Activated CD8-positive, alpha-beta memory T cell treated with anti-CD3 and anti-CD28 coated beads, Interleukin-2, amount 10 ng/mL, durations not matched to agents 7 days and 5 days (primary cell): ENCODE measurements around the gene HOXD13. TPM values are rescaled to one million over a fixed set of nuclear protein-coding genes. Genes with fewer than 3 reads are reported as not detected.

Source experiments
- ATAC-seq: fragments of 150-1000 bp; cut with Tn5 transposase; one replicate; pipeline ENCODE4 v1.10.0; 2021; ENCODE audit warnings: moderate library complexity
- CTCF ChIA-PET: fragments of 350-600 bp; sonication (Branson Sonifier 250); formaldehyde crosslinking; loops from one replicate; lab custom pipeline; 2021; ENCODE audit warnings: antibody characterized with exemption; lab: Charles Lee
- DNase-seq: peaks from one replicate; pipeline ENCODE4 v3.0.0-alpha.2; 2020
- H3K27ac Mint-ChIP-seq: one replicate; pipeline ENCODE4 v1.8.0; 2021; ENCODE audit warnings: mild to moderate bottlenecking, mixed read lengths
- H3K27me3 Mint-ChIP-seq: one replicate; pipeline ENCODE4 v1.8.0; 2021; ENCODE audit warnings: mixed read lengths
- H3K36me3 Mint-ChIP-seq: one replicate; pipeline ENCODE4 v1.8.0; 2021; ENCODE audit warnings: mild to moderate bottlenecking, mixed read lengths
- H3K4me1 Mint-ChIP-seq: one replicate; pipeline ENCODE4 v1.8.0; 2021; ENCODE audit warnings: mixed read lengths
- H3K4me3 Mint-ChIP-seq: one replicate; pipeline ENCODE4 v1.8.0; 2021; ENCODE audit warnings: mild to moderate bottlenecking, moderate library complexity, mixed read lengths
- H3K9me3 Mint-ChIP-seq: one replicate; pipeline ENCODE4 v1.8.0; 2022; ENCODE audit warnings: low read depth, mixed read lengths
- total RNA-seq, 2 experiments: library from RNA; stranded (reverse); gene quantifications; one replicate each; pipeline ENCODE4 v1.2.3, GENCODE V29; 2021

HOXD13 gene
- total RNA-seq, 2 experiments from 2014 or later = not detected

- Mint-ChIP-seq H3K9me3 (no peaks in the 10 kb centered on the region), H3K4me1 (peaks cover 20% of the 10 kb centered on the region), H3K36me3 (peaks cover 2% of the 10 kb centered on the region), H3K4me3 (no peak overlapping the region), H3K27ac (no peak overlapping the region), H3K27me3 (peaks cover 89% of the 10 kb centered on the region)
- CTCF ChIA-PET = interaction anchor here (0.8 to 1.0 kb wide), 2 partner anchors 9 to 318 kb away, joined by 3 read pairs; no protein-coding TSS in a partner anchor
- DNase-seq (no peak), ATAC-seq (no peak)
These were observed 44.1 kb downstream of the HOXD13 start for GRCh38 chr2:176136374-176137251.

- Mint-ChIP-seq H3K9me3 (no peaks in the 10 kb centered on the region), H3K27ac (no peak overlapping the region), H3K4me3 (no peak overlapping the region), H3K36me3 (peaks cover 2% of the 10 kb centered on the region), H3K4me1 (peaks cover 17% of the 10 kb centered on the region), H3K27me3 (peaks cover 91% of the 10 kb centered on the region)
- DNase-seq (no peak), ATAC-seq (no peak)
- CTCF ChIA-PET = no interaction called here
These were observed 44.7 kb downstream of the HOXD13 start for GRCh38 chr2:176137252-176137580.

- ATAC-seq = no peak
These were observed 45.4 kb downstream of the HOXD13 start for GRCh38 chr2:176137906-176138305.

GRCh38 chr2:176138526-176138922 lies 46.0 kb downstream of the HOXD13 start:
- peaks cover 88% of the 10 kb centered on the region for H3K27me3 Mint-ChIP-seq
- no peaks in the 10 kb centered on the region for H3K9me3 Mint-ChIP-seq
- DNase-seq (no peak), ATAC-seq (no peak)
- H3K4me1 Mint-ChIP-seq = peaks cover 15% of the 10 kb centered on the region
- CTCF ChIA-PET = interaction anchor here (2.6 to 3.9 kb wide), 4 partner anchors 11 to 513 kb away, joined by 14 to 50 read pairs (median 30); no protein-coding TSS in a partner anchor
- H3K36me3 Mint-ChIP-seq = peaks cover 2% of the 10 kb centered on the region
- no peak overlapping the region for H3K27ac Mint-ChIP-seq
- no peak overlapping the region for H3K4me3 Mint-ChIP-seq

More at GRCh38 chr2:176137906-176138305, 45.4 kb downstream of the HOXD13 start:
- H3K27ac Mint-ChIP-seq = no peak overlapping the region
- CTCF ChIA-PET = interaction anchor here (2.6 to 3.9 kb wide), 3 partner anchors 11 to 513 kb away, joined by 14 to 50 read pairs (median 34); no protein-coding TSS in a partner anchor
- H3K9me3 Mint-ChIP-seq = no peaks in the 10 kb centered on the region
- peaks cover 2% of the 10 kb centered on the region for H3K36me3 Mint-ChIP-seq
- H3K4me1 Mint-ChIP-seq = peaks cover 15% of the 10 kb centered on the region
- H3K4me3 Mint-ChIP-seq = no peak overlapping the region
- no peak for DNase-seq
- peaks cover 90% of the 10 kb centered on the region for H3K27me3 Mint-ChIP-seq

GRCh38 chr2:176138923-176139660 lies 46.6 kb downstream of the HOXD13 start:
- H3K9me3 Mint-ChIP-seq = no peaks in the 10 kb centered on the region
- no peak overlapping the region for H3K4me3 Mint-ChIP-seq
- CTCF ChIA-PET = interaction anchor here (0.6 to 3.9 kb wide), 9 partner anchors 8 to 1022 kb away, joined by 3 to 50 read pairs (median 12); no protein-coding TSS in a partner anchor
- no peak overlapping the region for H3K27ac Mint-ChIP-seq
- ATAC-seq (no peak), DNase-seq (no peak)
- H3K4me1 Mint-ChIP-seq = peaks cover 15% of the 10 kb centered on the region
- peaks cover 88% of the 10 kb centered on the region for H3K27me3 Mint-ChIP-seq
- peaks cover 2% of the 10 kb centered on the region for H3K36me3 Mint-ChIP-seq

GRCh38 chr2:176139661-176140512 lies 47.4 kb downstream of the HOXD13 start:
- no peaks in the 10 kb centered on the region for H3K9me3 Mint-ChIP-seq
- CTCF ChIA-PET = interaction anchor here (0.6 to 3.9 kb wide), 30 partner anchors 8 to 1021 kb away, joined by 3 to 50 read pairs (median 4); partner anchors contain the start of gene HOXD4
- H3K36me3 Mint-ChIP-seq = peaks cover 2% of the 10 kb centered on the region
- peaks cover 86% of the 10 kb centered on the region for H3K27me3 Mint-ChIP-seq
- no peak overlapping the region for H3K4me3 Mint-ChIP-seq
- no peak for DNase-seq
- no peak overlapping the region for H3K27ac Mint-ChIP-seq
- no peak for ATAC-seq
- peaks cover 15% of the 10 kb centered on the region for H3K4me1 Mint-ChIP-seq

GRCh38 chr2:176140513-176141317 lies 48.2 kb downstream of the HOXD13 start:
- H3K9me3 Mint-ChIP-seq = no peaks in the 10 kb centered on the region
- H3K27ac Mint-ChIP-seq = no peak overlapping the region
- ATAC-seq (peak; percentile 94), DNase-seq (peak; percentile 80)
- peaks cover 2% of the 10 kb centered on the region for H3K36me3 Mint-ChIP-seq
- H3K4me3 Mint-ChIP-seq = peak overlapping the region; percentile 26
- H3K27me3 Mint-ChIP-seq = peaks cover 86% of the 10 kb centered on the region
- CTCF ChIA-PET = interaction anchor here (0.7 to 3.9 kb wide), 35 partner anchors 9 to 1020 kb away, joined by 3 to 50 read pairs (median 4); partner anchors contain the start of gene HOXD4
- H3K4me1 Mint-ChIP-seq = peaks cover 13% of the 10 kb centered on the region

GRCh38 chr2:176142281-176142680 lies 49.8 kb downstream of the HOXD13 start:
- H3K27ac Mint-ChIP-seq = no peak overlapping the region
- CTCF ChIA-PET = interaction anchor here (2.5 to 2.7 kb wide), 2 partner anchors 313 to 412 kb away, joined by 10 read pairs; no protein-coding TSS in a partner anchor
- H3K4me1 Mint-ChIP-seq = peaks cover 10% of the 10 kb centered on the region
- no peak for ATAC-seq
- no peak overlapping the region for H3K4me3 Mint-ChIP-seq
- no peaks in the 10 kb centered on the region for H3K9me3 Mint-ChIP-seq
- peaks cover 88% of the 10 kb centered on the region for H3K27me3 Mint-ChIP-seq
- DNase-seq = no peak
- peaks cover 2% of the 10 kb centered on the region for H3K36me3 Mint-ChIP-seq

Other genes starting within 250 kb of the HOXD13 start
- gene LNPK, start 90.5 kb upstream of the HOXD13 start, total RNA-seq = 10 to 100 TPM; 34.1 to 38.2 TPM
- not detected for gene EVX2, start 8.8 kb upstream of the HOXD13 start, total RNA-seq
- gene HOXD12, start 7.1 kb downstream of the HOXD13 start, total RNA-seq = not detected
- not detected for gene HOXD11, start 14.6 kb downstream of the HOXD13 start, total RNA-seq
- not detected for gene HOXD10, start 24.1 kb downstream of the HOXD13 start, total RNA-seq
- gene HOXD9, start 30.0 kb downstream of the HOXD13 start, total RNA-seq = not detected
- gene HOXD8, start 37.0 kb downstream of the HOXD13 start, total RNA-seq = not detected
- not detected for gene HOXD4, start 58.8 kb downstream of the HOXD13 start, total RNA-seq
- gene HOXD3, start 64.6 kb downstream of the HOXD13 start, total RNA-seq = not detected
- gene HOXD1, start 95.9 kb downstream of the HOXD13 start, total RNA-seq = not detected
- 10 to 100 TPM; 12.2 to 14.8 TPM for gene MTX2, start 176.7 kb downstream of the HOXD13 start, total RNA-seq